NCI-H446 treated with DMSO at 0.1 percent for 48 hours (cell line): Measurements from ENCODE around the gene LYST.
"Not testable (repeated sequence)": the region's sequence is repeated elsewhere in the genome, so short reads cannot be mapped to it uniquely, and the experiment has no call there.

ENCODE experiments used
- DNase-seq: peaks from one replicate; lab custom pipeline; 2025; lab: John Stamatoyannopoulos, UW

Gene LYST

DNA sequence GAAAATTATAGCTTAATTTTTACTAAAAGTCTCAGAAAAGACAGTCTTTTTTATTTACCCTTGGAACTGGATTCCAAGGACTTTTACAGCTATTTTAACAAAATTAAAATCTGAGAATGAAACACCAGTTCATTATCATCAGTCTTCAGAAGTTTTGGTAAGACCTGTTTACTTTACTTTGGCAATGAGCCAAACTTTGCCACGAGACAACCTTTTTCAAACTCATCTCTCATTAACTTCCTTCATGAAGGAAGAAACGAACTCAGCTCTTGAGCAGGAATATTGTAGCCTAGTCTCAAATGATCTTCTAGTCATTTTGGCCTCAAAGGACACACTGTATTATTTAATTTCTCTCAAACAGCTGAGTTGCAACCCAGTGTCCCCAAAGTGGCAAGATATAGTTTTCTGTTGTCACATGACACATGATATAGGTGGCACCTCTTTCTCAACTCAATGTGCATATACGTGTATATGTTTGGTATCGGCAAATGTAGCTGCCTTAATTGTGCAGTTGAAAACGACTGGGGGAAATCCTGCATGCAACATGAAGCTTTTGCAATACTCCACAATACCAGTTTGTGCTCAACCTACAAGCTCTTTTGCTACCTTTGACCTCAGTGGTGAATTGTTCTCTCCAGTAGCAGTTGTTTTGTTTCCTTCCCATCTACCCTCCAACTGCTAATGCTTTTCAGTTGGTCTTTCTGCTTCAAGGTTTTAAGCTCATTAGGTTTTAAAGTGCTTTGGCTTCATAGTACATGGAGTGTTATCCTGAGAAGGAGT, 208.8 kb downstream of the LYST start:
- no peak for DNase-seq

DNA sequence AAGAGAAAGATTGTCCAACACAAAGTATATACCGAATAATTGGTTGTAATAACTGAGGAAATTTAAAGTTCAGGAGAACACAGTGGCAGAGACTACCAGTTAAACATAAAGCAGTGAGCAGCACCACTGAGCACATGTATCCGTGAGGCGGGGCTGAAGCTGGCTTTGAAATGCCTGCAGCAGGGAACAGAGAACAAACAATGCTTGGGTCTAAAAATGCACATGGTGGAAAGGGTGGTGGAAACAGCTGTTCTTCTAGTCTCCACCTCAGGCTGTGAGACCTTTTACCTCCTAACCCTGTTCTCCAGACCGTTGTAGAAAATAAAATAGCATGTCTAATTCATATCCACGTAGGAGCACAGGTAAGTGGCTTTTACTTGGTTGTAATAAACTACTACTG, 209.4 kb downstream of the LYST start:
- DNase-seq = no peak

DNA sequence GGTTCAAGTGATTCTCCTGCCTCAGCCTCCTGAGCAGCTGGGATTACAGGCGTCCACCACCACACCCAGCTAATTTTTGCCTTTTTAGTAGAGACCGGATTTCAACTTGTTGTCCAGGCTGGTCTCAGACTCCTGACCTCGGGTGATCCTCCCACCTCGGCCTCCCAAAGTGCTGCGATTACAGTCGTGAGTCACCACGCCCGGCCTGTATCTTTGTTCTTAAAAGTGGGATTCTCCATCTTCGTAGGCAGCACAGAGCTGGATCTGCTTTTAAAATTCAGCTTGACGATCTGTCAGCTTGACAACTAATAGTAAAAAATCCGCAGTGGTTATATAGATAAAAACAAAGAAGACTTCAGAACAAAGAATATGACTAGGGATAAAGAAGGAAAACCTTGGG, 214.3 kb downstream of the LYST start:
- no peak for DNase-seq

DNA sequence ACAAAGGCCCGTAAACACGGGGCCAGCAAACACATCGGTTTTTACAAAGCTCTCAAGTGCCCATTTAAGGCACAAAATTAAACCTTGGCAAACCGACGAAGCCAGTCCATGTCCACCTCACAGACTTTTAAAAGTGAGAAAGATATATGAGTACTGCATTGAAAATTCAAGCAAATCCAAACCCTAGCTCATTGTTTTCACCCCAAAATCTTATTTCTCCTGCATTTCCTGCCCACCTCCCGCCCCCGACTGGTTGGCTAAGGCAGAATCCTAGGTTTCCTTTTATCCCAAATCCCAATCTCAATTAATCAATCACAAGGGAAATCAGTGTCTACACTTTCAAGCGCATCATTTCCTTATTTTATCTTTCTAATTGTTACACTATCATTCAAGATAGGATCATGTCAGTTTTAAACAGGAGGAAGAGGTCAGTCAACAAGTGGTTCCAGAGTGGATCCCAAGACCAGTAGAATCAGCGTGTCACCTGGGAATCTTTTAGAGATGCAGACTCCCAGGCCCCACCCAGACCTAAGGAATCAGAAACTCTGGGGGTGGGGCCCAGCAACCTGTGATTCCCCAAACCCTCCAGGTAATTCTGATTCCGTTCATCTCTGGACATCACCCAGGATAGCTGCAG, 215.4 kb downstream of the LYST start:
- DNase-seq = no peak

DNA sequence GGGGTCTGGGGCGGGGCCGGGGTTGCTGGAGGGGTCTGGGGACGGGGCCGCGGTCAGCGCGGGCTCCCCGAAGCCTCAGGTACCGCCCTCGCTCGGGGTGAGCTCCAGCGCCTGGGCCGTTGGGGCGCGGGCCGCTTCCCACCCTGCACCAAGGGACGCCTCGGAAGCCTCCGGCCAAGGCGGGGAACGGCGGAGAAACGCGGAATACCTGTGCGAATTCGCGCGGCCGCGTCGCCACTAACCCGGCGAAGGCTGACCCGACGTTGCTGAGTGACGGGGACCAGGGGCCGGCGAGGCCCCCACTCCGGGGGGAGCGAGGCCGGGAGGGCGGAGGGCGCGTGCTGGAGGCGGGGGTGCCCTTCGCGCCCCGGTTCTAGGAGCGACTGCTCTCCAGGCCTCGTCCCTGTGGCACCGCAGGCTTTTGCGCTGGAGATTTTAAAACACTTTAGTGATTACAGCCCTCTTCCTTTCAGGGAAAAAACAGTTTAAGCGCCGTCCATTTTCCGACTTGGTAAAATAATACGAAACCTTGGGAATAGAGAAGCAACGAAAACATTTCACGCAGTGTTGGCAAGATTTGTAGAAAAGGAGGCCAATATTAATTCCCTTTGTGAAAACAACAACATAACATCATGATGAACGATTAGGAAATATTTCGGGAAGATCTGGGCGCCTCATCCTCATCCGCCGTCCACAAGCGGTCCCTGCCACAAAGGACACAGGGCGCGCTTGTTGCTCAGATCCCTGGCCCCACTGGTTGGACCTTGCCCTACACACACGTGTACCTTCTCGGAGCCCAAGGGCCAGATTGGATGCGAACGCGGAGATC, 216.2 kb downstream of the LYST start:
- no peak for DNase-seq

DNA sequence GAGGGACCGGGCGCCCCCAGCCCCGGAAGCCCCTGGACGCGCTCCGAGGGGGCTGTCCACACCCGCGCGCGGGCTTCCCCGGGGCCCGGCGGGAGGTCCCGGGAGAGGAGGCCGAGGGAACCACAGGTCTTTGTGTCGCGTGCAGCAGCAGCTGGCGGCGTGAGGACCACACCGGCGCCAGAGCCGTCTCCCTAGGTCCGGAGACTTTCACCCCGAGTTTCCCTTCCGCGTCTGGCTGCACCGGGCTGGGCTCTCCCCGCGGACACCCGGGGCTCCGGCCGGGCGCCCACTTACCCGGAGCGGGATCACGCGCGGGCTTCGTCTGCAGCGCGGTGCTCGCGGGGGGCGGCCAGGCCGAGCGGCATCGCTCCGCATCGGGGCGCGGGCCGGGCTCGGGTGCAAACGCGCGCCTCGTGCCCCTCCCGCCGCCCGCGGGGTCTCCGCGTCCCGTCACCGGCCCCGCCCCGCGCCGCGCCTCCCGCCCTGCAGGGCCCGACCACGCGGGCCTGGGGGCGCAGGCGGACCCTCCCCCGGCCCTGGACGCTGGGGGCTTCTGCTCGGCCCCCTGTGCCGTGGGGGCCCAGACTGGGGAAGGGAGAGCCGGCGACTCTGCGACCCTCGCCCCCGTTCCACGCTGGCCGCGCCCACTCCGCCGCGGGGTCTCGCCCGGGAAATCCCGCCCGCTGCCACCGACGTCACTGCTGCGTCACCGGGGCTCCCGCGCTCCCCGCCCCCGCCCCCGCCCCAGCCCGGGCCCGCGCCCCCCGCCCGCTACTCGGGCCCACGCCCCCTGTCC, 217.1 kb downstream of the LYST start, which contains the start of gene GNG4:
TSS of gene GNG4 (minus strand) at position 417 of the 796 bp plus-strand sequence. CDS start 65,946 bp downstream, outside the sequence.
- DNase-seq = no peak

DNA sequence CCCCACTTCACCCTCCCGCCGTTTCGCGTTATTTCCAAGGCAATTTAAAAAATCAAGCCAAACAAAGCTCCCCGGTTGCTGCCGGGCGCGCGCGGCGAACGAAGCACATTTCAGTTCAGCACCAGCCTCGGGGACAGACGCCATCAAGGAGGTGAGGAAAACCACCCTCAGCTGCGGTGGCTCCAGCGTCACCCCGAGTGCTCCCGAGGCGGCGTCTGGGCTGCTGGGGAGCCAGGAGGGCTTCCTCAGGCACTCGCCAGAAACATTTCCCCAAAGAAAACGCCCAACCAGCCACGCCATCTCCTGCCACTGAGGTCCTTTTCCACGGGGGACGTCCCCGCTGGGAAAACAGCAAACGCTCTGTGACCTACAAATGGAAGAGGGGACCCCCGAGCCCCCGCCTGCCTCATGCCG, 217.7 kb downstream of the LYST start:
- DNase-seq = no peak

DNA sequence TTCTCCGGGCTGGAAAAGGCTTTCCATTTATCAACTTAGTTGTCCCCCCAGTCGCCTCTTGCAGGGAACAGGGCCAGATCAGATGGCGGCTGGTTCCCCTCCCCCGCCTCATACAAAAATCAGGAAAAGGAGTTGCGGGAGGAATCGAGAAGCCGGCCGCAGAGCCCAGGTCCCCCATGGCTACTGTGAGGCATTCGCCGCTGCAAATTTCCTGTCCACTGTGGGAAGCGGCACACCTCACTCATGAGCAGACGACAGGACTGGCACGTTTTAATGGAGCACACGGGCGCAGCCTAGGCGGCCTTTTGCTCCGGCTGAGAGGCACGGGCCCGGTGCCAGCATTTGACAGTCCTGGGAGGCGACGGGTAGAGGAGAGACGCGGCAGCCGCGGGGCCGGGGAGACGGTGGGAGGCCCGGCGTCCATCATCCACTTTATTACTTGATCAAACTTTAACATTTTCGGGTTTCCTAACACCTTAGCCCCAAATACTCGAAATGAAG, 218.2 kb downstream of the LYST start:
- peak; percentile 72 for DNase-seq

DNA sequence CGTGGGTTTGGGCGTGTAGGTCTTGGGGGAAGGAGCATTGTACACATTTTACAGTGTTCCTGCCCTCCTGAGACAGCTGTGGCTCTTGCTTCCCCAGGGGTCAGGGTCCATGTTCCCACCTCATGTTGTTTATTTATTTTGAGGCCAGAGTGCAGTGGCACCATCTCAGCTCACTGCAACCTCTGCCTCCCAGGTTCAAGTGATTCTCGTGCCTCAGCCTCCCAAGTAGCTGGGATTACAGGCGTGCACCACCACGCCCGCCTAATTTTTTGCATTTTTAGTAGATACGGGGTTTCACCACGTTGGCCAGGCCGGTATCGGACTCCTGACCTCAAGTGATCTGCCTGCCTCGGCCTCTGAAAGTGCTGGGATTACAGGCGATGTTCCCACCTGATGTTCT, 219.2 kb downstream of the LYST start:
- not testable (repeated sequence) for DNase-seq

DNA sequence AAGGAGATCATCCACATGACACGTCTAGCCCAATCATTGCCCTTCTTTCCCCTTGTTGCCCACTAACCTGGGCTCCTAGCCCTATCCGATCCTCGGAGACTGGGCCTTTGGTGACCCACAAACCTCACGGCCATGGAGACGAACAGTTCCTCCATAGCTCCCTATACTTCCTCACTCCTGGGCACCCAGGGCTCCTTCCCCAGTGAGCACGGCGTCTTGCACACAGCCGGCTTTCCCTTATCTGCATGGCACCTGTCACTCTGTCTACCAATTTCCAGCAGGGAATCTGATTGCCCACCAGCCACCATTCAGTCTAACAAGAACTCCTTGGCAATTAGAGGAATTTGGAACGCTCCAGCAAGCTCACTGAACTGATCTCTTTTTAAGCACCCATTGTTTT, 220.2 kb downstream of the LYST start:
- DNase-seq = no peak

DNA sequence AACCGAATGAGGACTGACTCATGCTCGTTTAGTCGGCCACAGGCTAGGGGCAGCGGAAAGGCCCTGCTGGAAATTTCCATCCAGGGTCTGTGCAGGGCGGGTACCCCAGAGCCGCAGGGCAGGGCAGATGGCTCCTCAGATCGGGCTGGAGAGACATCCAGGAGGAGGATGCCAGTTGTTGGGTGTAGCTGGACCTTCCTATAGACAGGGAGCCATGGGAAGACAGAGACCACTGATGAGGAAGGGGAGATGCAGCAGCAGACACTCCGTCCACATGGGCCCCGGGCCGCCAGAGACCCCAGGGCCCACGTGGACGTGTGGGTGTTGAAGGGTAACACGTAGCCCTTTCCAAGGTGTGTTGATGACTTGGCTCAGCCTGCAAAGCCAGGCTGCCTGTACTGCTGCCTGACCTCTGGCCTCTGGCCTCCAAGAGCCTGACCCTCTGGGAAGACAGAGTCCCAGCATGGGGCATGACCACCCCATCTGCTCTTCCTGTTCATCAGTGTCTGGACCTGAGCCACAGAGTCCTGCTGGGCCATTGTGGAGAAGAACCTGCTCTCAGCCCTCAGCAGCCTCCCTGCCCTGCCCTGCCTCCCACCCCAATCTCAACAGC, 221.9 kb downstream of the LYST start:
- DNase-seq = no peak

DNA sequence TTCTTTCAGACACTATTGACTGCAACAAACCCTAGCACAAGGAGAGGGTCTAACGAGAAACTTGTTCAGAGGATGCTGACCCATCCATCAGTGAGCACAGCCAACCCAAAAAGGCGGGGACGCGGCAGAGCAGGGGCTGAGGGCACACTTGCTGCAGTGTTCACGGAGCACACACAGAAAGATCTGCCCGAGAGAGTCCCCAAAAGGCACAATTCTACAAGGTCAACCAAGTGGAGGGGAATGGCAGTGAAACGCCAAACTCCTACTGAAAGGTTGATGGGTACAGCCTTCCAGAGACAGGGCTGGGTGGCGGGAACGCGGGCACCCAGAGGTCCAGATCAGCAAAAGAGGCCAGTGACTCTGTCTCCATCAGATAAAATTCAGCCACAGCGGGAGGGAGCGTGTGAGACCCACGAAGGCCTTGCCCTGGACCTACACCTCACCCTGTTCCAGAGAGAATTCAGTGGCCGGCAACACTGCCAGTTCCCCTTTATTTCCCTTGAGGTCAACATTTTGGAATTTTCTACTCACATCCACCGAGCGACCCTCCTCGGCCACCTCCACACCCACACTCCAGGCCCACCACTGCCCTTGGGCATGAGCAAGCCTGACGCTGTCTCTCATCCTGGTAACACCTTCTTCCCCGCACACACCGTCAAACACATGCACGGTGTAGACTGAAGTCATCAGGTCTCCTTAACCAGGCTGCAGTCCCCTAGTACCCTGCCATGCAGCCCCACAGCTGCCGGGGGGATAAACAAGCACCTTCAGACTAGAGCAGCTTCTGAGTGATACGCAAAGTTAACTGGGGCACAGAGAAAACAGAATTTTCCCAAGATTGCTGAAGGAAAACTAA, 222.6 kb downstream of the LYST start:
- DNase-seq = no peak

DNA sequence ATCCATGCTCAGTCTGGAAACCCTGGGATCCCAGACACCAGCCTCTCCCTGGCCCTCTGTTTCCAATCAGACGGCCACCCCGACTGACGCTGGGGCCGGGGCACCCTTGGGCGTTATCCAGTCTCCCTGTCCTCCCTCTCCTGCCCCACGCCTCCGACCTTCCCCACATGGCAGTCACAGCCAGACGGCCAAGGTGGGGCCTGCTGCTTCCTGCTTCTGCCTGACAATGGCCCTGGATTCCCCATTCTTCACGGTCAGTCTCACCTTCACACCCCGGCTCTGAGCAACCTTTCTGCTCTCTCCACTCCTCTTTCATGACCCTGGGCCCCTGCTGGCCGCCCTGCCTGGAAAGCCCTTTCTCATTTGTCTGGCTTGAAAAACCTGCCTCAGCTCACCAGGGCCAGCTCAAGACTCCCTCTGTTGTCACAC, 223.7 kb downstream of the LYST start:
- no peak for DNase-seq

DNA sequence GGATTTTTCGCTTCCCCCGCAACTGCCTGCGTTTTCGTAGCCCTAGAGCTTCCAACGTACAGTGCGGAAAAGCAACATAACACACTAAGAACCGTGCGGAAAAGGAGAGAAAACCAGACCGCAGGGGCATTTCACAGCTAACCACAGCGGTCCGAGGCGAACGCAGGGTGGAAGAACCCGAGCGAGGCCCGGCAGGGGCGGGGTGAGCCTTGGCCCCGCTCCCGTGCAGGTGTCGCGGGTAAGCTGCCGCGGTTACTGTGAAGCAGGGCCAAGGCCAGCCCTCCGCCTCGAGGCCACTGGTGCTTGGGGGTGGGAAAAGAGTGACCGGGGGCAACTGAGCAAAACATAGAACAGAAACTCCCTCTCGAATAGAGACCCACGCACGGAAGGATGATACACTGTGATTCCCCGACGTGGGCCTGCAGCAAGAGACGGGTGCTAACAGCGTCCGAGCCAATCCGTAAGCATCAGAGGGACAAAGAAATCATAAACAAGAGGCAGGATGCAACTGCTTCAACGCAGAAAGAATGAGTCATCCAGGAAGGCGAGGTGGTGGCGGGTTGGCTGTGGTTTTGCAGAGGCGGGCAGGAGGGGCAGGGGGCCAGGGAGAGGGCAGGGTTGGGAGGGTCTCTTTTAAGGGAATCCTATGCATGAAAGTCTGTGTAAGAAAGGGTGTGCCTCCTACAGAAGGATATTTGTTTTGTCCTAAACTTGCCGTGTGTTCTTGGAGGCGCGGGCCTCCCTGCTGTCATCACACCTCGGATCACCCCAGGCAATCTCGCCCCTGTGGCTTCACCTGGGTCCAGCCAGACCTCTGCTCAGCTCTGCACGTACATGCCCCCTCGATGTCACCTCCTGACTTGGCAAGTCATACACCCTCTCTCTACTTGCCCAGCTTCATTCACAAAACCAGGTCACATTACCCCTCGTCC, 224.4 kb downstream of the LYST start:
- no peak for DNase-seq

DNA sequence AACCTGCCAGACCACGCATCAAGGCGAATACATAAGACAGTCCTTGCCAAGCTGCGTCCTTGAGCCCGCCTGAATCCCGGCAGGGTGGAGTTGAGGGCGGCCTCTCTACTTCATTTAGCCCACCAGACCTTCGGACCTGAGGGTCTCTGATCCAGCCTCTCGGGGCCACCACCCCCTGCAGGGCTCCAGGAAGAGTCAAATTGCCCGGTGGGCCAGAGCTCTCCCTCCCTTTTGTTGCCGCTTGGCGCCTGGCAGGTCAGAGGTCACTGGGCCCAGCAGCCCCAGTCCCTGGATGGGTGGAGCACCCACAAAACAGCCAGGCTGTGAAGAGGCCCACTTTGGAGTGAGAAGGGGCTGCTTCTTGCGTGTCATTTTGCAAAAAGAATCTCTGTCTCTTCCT, 226.1 kb downstream of the LYST start:
- DNase-seq = no peak

DNA sequence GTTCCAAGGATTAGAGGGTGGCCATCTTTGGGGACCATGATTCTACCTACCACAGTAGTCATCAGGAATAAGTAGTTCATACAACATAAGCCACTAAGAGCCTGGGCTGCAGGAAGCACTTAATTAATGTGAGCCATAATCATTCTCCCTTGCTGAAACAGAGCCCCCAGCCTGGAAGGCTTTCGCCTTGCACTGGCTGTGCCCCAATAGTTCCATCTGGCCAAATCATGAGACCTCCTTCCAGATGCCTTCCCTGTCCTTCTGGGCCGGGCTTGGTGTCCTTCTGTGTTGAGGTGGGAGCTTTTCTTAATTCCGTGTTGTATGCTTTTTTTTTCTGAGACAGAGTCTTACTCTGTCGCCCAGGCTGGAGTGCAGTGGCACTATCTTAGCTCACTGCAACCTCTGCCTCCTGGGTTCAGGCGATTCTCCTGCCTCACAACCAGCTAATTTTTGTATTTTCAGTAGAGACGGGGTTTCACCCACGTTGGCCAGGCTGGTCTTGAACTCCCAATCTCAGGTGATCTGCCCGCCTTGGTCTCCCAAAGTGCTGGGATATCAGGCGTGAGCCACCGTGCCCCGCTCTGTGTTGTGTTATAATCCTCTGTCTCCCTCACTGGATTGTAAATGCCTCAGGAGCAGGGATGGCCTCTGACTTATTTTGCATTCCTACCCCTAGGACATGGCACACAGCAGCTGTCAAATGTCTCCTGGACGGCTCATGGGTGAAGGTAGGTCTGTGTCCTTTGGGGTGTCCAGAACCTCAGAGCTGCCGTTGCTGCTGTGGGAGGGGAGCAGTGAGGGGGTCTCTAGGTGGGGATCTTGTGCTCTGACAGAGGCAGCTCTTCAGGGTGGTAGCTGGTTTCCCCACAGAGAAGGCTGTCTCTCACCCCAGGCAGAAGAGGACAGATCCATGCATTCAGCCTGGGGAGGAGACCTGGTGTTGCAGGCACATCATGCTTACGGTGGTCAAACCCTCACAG, 227.2 kb downstream of the LYST start:
- DNase-seq = peak; percentile 60

DNA sequence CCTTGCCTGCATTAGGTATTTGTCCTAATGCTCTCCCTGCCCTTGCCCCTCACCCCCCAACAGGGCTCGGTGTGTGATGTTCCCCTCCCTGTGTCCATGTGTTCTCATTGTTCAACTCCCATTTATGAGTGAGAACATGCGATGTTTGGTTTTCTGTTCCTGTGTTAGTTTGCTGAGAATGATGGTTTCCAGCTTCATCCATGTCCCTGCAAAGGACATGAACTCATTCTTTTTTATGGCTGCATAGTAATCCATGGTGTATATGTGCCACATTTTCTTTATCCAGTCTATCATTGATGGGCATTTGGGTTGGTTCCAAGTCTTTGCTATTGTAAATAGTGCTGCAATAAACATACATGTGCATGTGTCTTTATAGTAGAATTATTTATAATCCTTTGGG, 228.1 kb downstream of the LYST start:
- DNase-seq = not testable (repeated sequence)
